Osteoblast (primary cell): ENCODE measurements around the gene AJAP1. TPM values are rescaled to one million over a fixed set of nuclear protein-coding genes. Genes with fewer than 3 reads are reported as not detected.

ENCODE experiments used
- DNase-seq: peaks from one replicate; pipeline ENCODE4 v3.0.0; 2011; ENCODE audit warnings: low spot score, mixed read lengths; ENCODE audit not compliant: insufficient read length; ENCODE audit errors: missing footprints
- H2AFZ ChIP-seq: 2 replicates; pipeline ENCODE4 v1.6.0; 2011; ENCODE audit warnings: mild to moderate bottlenecking, low read length
- H3K27ac ChIP-seq: 2 replicates; pipeline ENCODE4 v1.5.1; 2011; ENCODE audit warnings: mild to moderate bottlenecking, low read depth, low read length, moderate library complexity
- H3K27me3 ChIP-seq: 2 replicates; pipeline ENCODE4 v1.6.0; 2012; ENCODE audit warnings: mild to moderate bottlenecking, control low read depth, inconsistent platforms, low read length, moderate library complexity; ENCODE audit not compliant: insufficient read depth
- H3K36me3 ChIP-seq: 2 replicates; pipeline ENCODE4 v1.5.1; 2011; ENCODE audit warnings: mild to moderate bottlenecking, low read length, control low read depth, moderate library complexity; ENCODE audit not compliant: insufficient read depth
- H3K4me1 ChIP-seq: 2 replicates; pipeline ENCODE4 v1.5.1; 2011; ENCODE audit warnings: mild to moderate bottlenecking, low read length, control low read depth, moderate library complexity; ENCODE audit not compliant: insufficient read depth
- H3K4me2 ChIP-seq: 2 replicates; pipeline ENCODE4 v1.6.0; 2011; ENCODE audit warnings: mild to moderate bottlenecking, low read length; ENCODE audit not compliant: insufficient read depth
- H3K4me3 ChIP-seq: fragments of 200-600 bp; sonication (generic); 3 replicates; pipeline ENCODE4 v1.5.1; 2012; ENCODE audit warnings: mild to moderate bottlenecking, low read length, inconsistent platforms; ENCODE audit not compliant: insufficient read depth
- H3K79me2 ChIP-seq: 2 replicates; pipeline ENCODE4 v1.6.0; 2012; ENCODE audit warnings: mild to moderate bottlenecking, low read length, control low read depth, inconsistent platforms; ENCODE audit not compliant: insufficient read depth
- H3K9me3 ChIP-seq: 2 replicates; pipeline ENCODE4 v1.5.1; 2011; ENCODE audit warnings: low read depth, low read length, control low read depth
- H4K20me1 ChIP-seq: 2 replicates; pipeline ENCODE4 v1.6.0; 2012; ENCODE audit warnings: mild to moderate bottlenecking, low read length, control low read depth; ENCODE audit not compliant: insufficient read depth
- CTCF ChIP-seq: IDR thresholded peaks from 2 replicates; pipeline ENCODE4 v1.5.1; 2011; ENCODE audit warnings: mild to moderate bottlenecking, low read depth, low read length, moderate library complexity; ENCODE audit errors: extremely low read depth
- total RNA-seq: library from RNA; depleted of rRNA; stranded (reverse); fragments of >200 nt; gene quantifications from 2 replicates; pipeline ENCODE4 v1.2.3, GENCODE V29; 2012

AJAP1 gene
- total RNA-seq, 1 donor = 1.1 TPM

- H2AFZ ChIP-seq = no peak overlapping the region
- no peak overlapping the region for H3K4me3 ChIP-seq
- no peaks in the 10 kb centered on the region for H3K4me1 ChIP-seq
- TF ChIP-seq CTCF = no peak
- H3K9me3 ChIP-seq = peaks cover 6% of the 10 kb centered on the region
- H4K20me1 ChIP-seq = no peaks in the 10 kb centered on the region
- H3K4me2 ChIP-seq = no peak overlapping the region
- H3K27me3 ChIP-seq = no peaks in the 10 kb centered on the region
- DNase-seq = no peak
- no peaks in the 10 kb centered on the region for H3K79me2 ChIP-seq
- H3K36me3 ChIP-seq = no peaks in the 10 kb centered on the region
- no peak overlapping the region for H3K27ac ChIP-seq
Observed at GRCh38 chr1:4787551-4787950, 133.1 kb downstream of the AJAP1 start.

GRCh38 chr1:4792565-4792964, 138.2 kb downstream of the AJAP1 start:
- no peaks in the 10 kb centered on the region for H4K20me1 ChIP-seq

GRCh38 chr1:4794020-4794780, 139.8 kb downstream of the AJAP1 start:
- H3K27me3 ChIP-seq = no peaks in the 10 kb centered on the region
- H3K27ac ChIP-seq = no peak overlapping the region
- TF ChIP-seq CTCF = no peak
- H2AFZ ChIP-seq = no peak overlapping the region
- no peak for DNase-seq
- H3K9me3 ChIP-seq = no peaks in the 10 kb centered on the region
- H3K4me3 ChIP-seq = no peak overlapping the region
- H4K20me1 ChIP-seq = no peaks in the 10 kb centered on the region
- H3K4me1 ChIP-seq = no peaks in the 10 kb centered on the region
- H3K36me3 ChIP-seq = no peaks in the 10 kb centered on the region
- H3K79me2 ChIP-seq = no peaks in the 10 kb centered on the region
- H3K4me2 ChIP-seq = no peak overlapping the region

More at GRCh38 chr1:4792565-4792964, 138.2 kb downstream of the AJAP1 start:
- Histone ChIP-seq H2AFZ (no peak overlapping the region), H3K27ac (no peak overlapping the region), H3K9me3 (no peaks in the 10 kb centered on the region), H3K79me2 (no peaks in the 10 kb centered on the region), H3K36me3 (no peaks in the 10 kb centered on the region), H3K4me2 (no peak overlapping the region), H3K4me3 (no peak overlapping the region), H3K27me3 (no peaks in the 10 kb centered on the region), H3K4me1 (no peaks in the 10 kb centered on the region)
- no peak for DNase-seq
- TF ChIP-seq CTCF = no peak

GRCh38 chr1:4796161-4797015, 142.0 kb downstream of the AJAP1 start:
- Histone ChIP-seq H3K4me3 (no peak overlapping the region), H3K9me3 (no peaks in the 10 kb centered on the region), H3K4me1 (no peaks in the 10 kb centered on the region), H3K27me3 (no peaks in the 10 kb centered on the region), H2AFZ (no peak overlapping the region), H3K79me2 (no peaks in the 10 kb centered on the region), H3K36me3 (no peaks in the 10 kb centered on the region), H4K20me1 (no peaks in the 10 kb centered on the region), H3K27ac (no peak overlapping the region), H3K4me2 (no peak overlapping the region)
- no peak for TF ChIP-seq CTCF
- DNase-seq = no peak
